PFSK-1 (cell line): ENCODE measurements around the gene LGR5.

ENCODE experiments used
- POLR2AphosphoS5 ChIP-seq: IDR thresholded peaks from 2 replicates; pipeline ENCODE4 v1.6.1; 2012; ENCODE audit warnings: low read depth, mild to moderate bottlenecking, control low read depth, low read length, moderate library complexity
- TAF1 ChIP-seq: IDR thresholded peaks from 2 replicates; pipeline ENCODE4 v1.6.1; 2012; ENCODE audit warnings: low read length, control low read depth, borderline replicate concordance; ENCODE audit not compliant: insufficient read depth

- no peak for TF ChIP-seq TAF1
- TF ChIP-seq POLR2AphosphoS5 = no peak
Measured at GRCh38 chr12:71605039-71605438, 165.4 kb downstream of the LGR5 start.
